ENCODE data around the gene COL23A1.
"Not testable (repeated sequence)": the region's sequence is repeated elsewhere in the genome, so short reads cannot be mapped to it uniquely, and the experiment has no call there.

Gene COL23A1

GRCh38 chr5:178240341-178240741 is 349.9 kb downstream of the COL23A1 start:
- no peaks in the 10 kb centered on the region for H3K27me3 Mint-ChIP-seq
- peaks cover 36% of the 10 kb centered on the region for H3K4me1 Mint-ChIP-seq
- H3K4me3 Mint-ChIP-seq = peak overlapping the region; percentile 62
- no peaks in the 10 kb centered on the region for H3K9me3 Mint-ChIP-seq
- peak overlapping the region; percentile 78 for H3K27ac Mint-ChIP-seq
- H3K36me3 Mint-ChIP-seq = no peaks in the 10 kb centered on the region

DNA sequence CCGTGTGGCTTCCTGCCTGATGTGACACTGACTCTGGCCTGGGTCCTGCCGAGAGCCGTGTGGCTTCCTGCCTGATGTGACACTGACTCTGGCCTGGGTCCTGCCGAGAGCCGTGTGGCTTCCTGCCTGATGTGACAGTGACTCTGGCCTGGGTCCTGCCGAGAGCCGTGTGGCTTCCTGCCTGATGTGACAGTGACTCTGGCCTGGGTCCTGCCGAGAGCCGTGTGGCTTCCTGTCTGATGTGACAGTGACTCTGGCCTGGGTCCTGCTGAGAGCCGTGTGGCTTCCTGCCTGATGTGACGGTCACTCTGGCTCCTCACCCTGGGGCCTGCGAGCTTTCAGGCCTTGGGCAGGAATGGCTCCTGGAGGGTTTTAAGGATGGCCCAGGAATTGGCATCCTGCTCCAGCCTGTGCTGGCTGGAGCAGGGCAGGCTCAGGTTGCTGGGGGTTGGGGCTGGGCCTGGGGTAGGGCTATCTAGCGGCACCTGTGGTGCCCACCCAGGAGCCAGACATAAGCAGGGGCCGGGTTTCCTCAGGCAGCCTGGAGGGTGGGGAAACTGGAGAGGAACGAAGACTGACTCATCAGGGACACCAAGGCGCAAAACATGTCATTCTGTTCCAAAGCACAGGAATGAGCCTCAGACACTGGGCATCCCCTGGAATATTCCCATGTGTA is 350.4 kb downstream of the COL23A1 start:
- not testable (repeated sequence) for H3K27me3 Mint-ChIP-seq, H3K36me3 Mint-ChIP-seq, H3K9me3 Mint-ChIP-seq
- peak overlapping the region; percentile 15 for H3K4me3 Mint-ChIP-seq
- peak overlapping the region; percentile 70 for H3K27ac Mint-ChIP-seq
- H3K4me1 Mint-ChIP-seq = peaks cover 40% of the 10 kb centered on the region

- Mint-ChIP-seq H3K4me1 (peaks cover 43% of the 10 kb centered on the region), H3K27me3 (no peaks in the 10 kb centered on the region), H3K9me3 (no peaks in the 10 kb centered on the region), H3K27ac (peak overlapping the region; percentile 59), H3K4me3 (no peak overlapping the region), H3K36me3 (no peaks in the 10 kb centered on the region)
Observed at GRCh38 chr5:178238711-178239592, 351.2 kb downstream of the COL23A1 start.

DNA sequence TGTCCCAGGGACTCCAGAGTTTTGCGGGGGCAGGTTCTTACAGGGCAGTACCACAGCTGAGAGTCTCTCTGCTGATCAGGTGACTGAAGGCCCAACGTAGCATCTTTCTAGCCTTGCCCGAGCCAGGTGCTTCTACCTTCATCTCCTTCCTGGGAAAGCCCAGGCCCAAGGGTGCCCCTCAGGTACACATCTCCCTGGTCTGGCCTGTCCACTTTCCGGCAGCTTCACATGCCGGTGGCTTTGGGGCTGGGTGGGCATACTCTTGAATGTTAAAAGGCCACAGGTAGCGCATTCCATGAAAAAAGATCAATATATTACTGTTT is 351.9 kb downstream of the COL23A1 start:
- Mint-ChIP-seq H3K9me3 (no peaks in the 10 kb centered on the region), H3K4me3 (no peak overlapping the region), H3K36me3 (no peaks in the 10 kb centered on the region), H3K27me3 (no peaks in the 10 kb centered on the region), H3K4me1 (peaks cover 46% of the 10 kb centered on the region), H3K27ac (peak overlapping the region; percentile 72)

DNA sequence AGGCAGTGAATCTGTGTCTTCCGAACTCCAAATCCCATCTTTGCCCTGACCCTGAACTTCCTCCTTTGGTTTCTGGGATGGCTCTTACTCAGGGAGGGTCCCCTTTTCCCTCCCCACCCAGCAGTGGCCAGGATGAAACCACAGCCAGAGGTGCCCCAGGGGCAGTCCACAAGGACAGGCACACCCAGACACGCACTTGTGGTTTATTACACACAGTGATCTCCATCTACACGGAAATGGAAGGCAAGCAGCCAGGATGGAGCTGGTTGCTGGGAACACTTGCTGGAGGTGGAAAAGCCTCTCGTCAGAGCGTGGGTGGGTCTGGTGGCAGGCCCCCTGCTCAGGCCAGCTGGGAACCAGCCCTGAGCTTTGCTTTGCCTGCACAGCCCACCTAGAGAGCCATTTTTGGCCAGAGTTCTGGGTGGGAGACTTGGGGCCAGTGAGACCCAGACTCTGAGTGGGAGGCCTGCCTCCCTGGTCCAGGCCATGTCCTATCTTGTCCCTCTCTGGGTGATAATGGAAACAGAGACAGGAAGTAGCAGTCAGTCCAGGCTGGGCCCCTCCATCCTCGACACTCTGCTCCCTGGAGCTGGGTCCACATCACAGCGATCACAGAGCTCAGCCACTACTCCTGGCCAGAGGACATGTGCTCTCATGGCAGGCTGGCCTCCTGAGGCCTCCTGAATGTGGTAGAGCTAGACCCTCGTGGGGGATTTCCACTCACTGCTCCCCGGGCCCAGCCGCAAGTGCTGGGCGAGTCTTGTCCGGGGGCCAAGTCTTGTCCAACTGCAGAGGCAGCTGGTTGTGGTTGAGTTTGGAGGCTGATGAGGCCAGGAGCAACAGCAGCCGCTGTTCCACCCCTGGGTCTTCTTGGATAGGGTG is 352.5 kb downstream of the COL23A1 start:
- Mint-ChIP-seq H3K36me3 (no peaks in the 10 kb centered on the region), H3K27me3 (no peaks in the 10 kb centered on the region), H3K27ac (peak overlapping the region; percentile 35), H3K4me3 (no peak overlapping the region), H3K9me3 (no peaks in the 10 kb centered on the region), H3K4me1 (peaks cover 46% of the 10 kb centered on the region)

GRCh38 chr5:178236679-178237078 is 353.5 kb downstream of the COL23A1 start:
- H3K27ac Mint-ChIP-seq = no peak overlapping the region
- no peak overlapping the region for H3K4me3 Mint-ChIP-seq

GRCh38 chr5:178236126-178236525 is 354.1 kb downstream of the COL23A1 start:
- H3K9me3 Mint-ChIP-seq = no peaks in the 10 kb centered on the region
- no peaks in the 10 kb centered on the region for H3K27me3 Mint-ChIP-seq
- H3K4me3 Mint-ChIP-seq = no peak overlapping the region

More at GRCh38 chr5:178236679-178237078, 353.5 kb downstream of the COL23A1 start:
- Mint-ChIP-seq H3K4me1 (peaks cover 41% of the 10 kb centered on the region), H3K36me3 (peaks cover 1% of the 10 kb centered on the region), H3K9me3 (no peaks in the 10 kb centered on the region), H3K27me3 (no peaks in the 10 kb centered on the region)

DNA sequence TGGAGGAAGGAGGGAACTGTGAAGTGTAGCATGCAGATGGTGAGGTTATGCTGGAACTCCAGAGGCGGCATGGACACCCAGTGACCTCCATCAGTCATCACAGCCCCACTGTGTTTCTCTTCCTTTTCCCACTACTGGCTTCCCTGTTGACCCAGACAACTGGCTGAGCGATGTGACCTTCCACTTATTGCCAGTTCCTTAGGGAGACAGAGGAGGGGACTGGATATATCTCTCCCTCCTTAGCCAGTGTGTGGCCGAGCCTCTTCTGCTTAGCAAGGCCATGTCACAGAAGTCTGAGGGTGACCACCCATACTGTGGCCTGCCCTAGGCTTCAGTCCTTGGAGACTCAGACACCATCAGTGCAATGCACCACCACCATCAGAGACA is 354.6 kb downstream of the COL23A1 start:
- peaks cover 42% of the 10 kb centered on the region for H3K4me1 Mint-ChIP-seq

More at GRCh38 chr5:178236126-178236525, 354.1 kb downstream of the COL23A1 start:
- no peak overlapping the region for H3K27ac Mint-ChIP-seq
- H3K4me1 Mint-ChIP-seq = peaks cover 42% of the 10 kb centered on the region
- H3K36me3 Mint-ChIP-seq = peaks cover 3% of the 10 kb centered on the region

GRCh38 chr5:178234750-178235587 is 355.2 kb downstream of the COL23A1 start:
- Mint-ChIP-seq H3K27ac (peak overlapping the region; percentile 35), H3K27me3 (no peaks in the 10 kb centered on the region), H3K9me3 (no peaks in the 10 kb centered on the region), H3K4me1 (peaks cover 45% of the 10 kb centered on the region), H3K36me3 (peaks cover 7% of the 10 kb centered on the region), H3K4me3 (peak overlapping the region; percentile 42)

More for the DNA sequence above, 354.6 kb downstream of the COL23A1 start:
- Mint-ChIP-seq H3K27ac (no peak overlapping the region), H3K4me3 (no peak overlapping the region), H3K27me3 (no peaks in the 10 kb centered on the region), H3K36me3 (peaks cover 6% of the 10 kb centered on the region), H3K9me3 (no peaks in the 10 kb centered on the region)

GRCh38 chr5:178234121-178234749 is 356.0 kb downstream of the COL23A1 start:
- no peaks in the 10 kb centered on the region for H3K27me3 Mint-ChIP-seq
- H3K27ac Mint-ChIP-seq = no peak overlapping the region
- H3K4me1 Mint-ChIP-seq = peaks cover 48% of the 10 kb centered on the region
- no peaks in the 10 kb centered on the region for H3K9me3 Mint-ChIP-seq
- peak overlapping the region; percentile 52 for H3K4me3 Mint-ChIP-seq
- H3K36me3 Mint-ChIP-seq = peaks cover 11% of the 10 kb centered on the region

GRCh38 chr5:178232920-178233429 is 357.2 kb downstream of the COL23A1 start:
- peaks cover 12% of the 10 kb centered on the region for H3K36me3 Mint-ChIP-seq
- H3K4me3 Mint-ChIP-seq = peak overlapping the region; percentile 63
- H3K27ac Mint-ChIP-seq = peak overlapping the region; percentile 55
- peaks cover 49% of the 10 kb centered on the region for H3K4me1 Mint-ChIP-seq
- H3K27me3 Mint-ChIP-seq = no peaks in the 10 kb centered on the region
- no peaks in the 10 kb centered on the region for H3K9me3 Mint-ChIP-seq

- no peaks in the 10 kb centered on the region for H3K27me3 Mint-ChIP-seq
- H3K4me3 Mint-ChIP-seq = peak within 1 kb of the TSS; percentile 91
- no peaks in the 10 kb centered on the region for H3K9me3 Mint-ChIP-seq
- H3K4me1 Mint-ChIP-seq = peaks cover 54% of the 10 kb centered on the region
- H3K36me3 Mint-ChIP-seq = peaks cover 19% of the 10 kb centered on the region
- peak within 1 kb of the TSS; percentile 70 for H3K27ac Mint-ChIP-seq
Observed at GRCh38 chr5:178232124-178232919, 357.9 kb downstream of the COL23A1 start, which contains the start of gene PHYKPL. Gene PHYKPL (minus strand): TSS chr5:178232802. CDS start chr5:178232550, 252 bp downstream.

GRCh38 chr5:178231539-178232123 is 358.6 kb downstream of the COL23A1 start:
- Mint-ChIP-seq H3K4me3 (peak overlapping the region; percentile 91), H3K27me3 (no peaks in the 10 kb centered on the region), H3K36me3 (peaks cover 20% of the 10 kb centered on the region), H3K4me1 (peaks cover 53% of the 10 kb centered on the region), H3K27ac (peak overlapping the region; percentile 87), H3K9me3 (no peaks in the 10 kb centered on the region)
